Vagina (tissue), 2 donors: Measurements from ENCODE around the gene VMAC.

Source experiments
- CTCF ChIP-seq, 3 experiments: fragments of 450-650 bp in 2 of 3; fragments of 200-600 bp in 1 of 3; sonication (generic) in 1 of 3; IDR thresholded peaks; one replicate each; pipeline ENCODE4 v1.5.1; 2017 to 2019; ENCODE audit warnings: antibody characterized with exemption in 3 of 3, mild to moderate bottlenecking in 2 of 3, moderate library complexity in 2 of 3
- POLR2A ChIP-seq, 2 donors: fragments of 450-650 bp; IDR thresholded peaks; one replicate each; pipeline ENCODE4 v1.6.1; 2017; ENCODE audit warnings: antibody characterized with exemption in 2 of 2, mild to moderate bottlenecking in 2 of 2, moderate library complexity in 2 of 2
- POLR2AphosphoS5 ChIP-seq, 2 donors: sonication (generic); formaldehyde crosslinking; IDR thresholded peaks; one replicate each; pipeline ENCODE4 v1.9.0; 2017; ENCODE audit warnings: antibody characterized with exemption in 2 of 2, mild to moderate bottlenecking in 2 of 2, low read depth in 1 of 2; ENCODE audit not compliant: insufficient read depth in 1 of 2

GRCh38 chr19:5864725-5865486 is 39.8 kb upstream of the VMAC start:
- TF ChIP-seq CTCF (IDR thresholded peaks at IDR 0.05): no peak
- TF ChIP-seq POLR2A (IDR thresholded peaks at IDR 0.05): no peak
- TF ChIP-seq POLR2AphosphoS5 (IDR thresholded peaks at IDR 0.05; ENCODE audit: insufficient read depth in 1 of 2, low read depth in 1 of 2): no peak
